Left renal pelvis (tissue), 4 donors: ENCODE results near the gene ULBP1. TPM values are rescaled to one million over a fixed set of nuclear protein-coding genes. Genes with fewer than 3 reads are reported as not detected.
"Not testable (repeated sequence)": the region's sequence is repeated elsewhere in the genome, so short reads cannot be mapped to it uniquely, and the experiment has no call there.

ENCODE experiments used
- DNase-seq, 4 donors: peaks; one replicate each; pipeline ENCODE4 v3.0.0-alpha.2; 2013; ENCODE audit warnings: low read depth in 4 of 4, low spot score in 3 of 4
- polyA plus RNA-seq, 4 donors: library from polyadenylated mRNA; unstranded; fragments of 120-200 nt; gene quantifications; one replicate each; pipeline ENCODE4 v1.2.1, GENCODE V29; 2013; ENCODE audit not compliant: insufficient read length in 4 of 4

Gene ULBP1
- polyA plus RNA-seq, 4 donors: 0.76 to 2.0 (median 1.2) TPM

- DNase-seq: no peak
Observed at GRCh38 chr6:149951096-149951495, 12.6 kb upstream of the ULBP1 start.

GRCh38 chr6:149951626-149952025 lies 12.1 kb upstream of the ULBP1 start:
- no peak for DNase-seq

GRCh38 chr6:149953390-149953789 lies 10.4 kb upstream of the ULBP1 start:
- not testable (repeated sequence) for DNase-seq

GRCh38 chr6:149953934-149954327 lies 9.8 kb upstream of the ULBP1 start:
- DNase-seq: not testable (repeated sequence)

- DNase-seq: not testable (repeated sequence)
Observed at GRCh38 chr6:149954328-149954983, 9.3 kb upstream of the ULBP1 start.

GRCh38 chr6:149954984-149955653 lies 8.6 kb upstream of the ULBP1 start:
- DNase-seq: not testable (repeated sequence)

GRCh38 chr6:149955654-149956317 lies 8.0 kb upstream of the ULBP1 start:
- not testable (repeated sequence) for DNase-seq

- not testable (repeated sequence) for DNase-seq
Observed at GRCh38 chr6:149958124-149958523, 5.6 kb upstream of the ULBP1 start.

- not testable (repeated sequence) for DNase-seq
Observed at GRCh38 chr6:149959806-149960205, 3.9 kb upstream of the ULBP1 start.

GRCh38 chr6:149960488-149960887 lies 3.3 kb upstream of the ULBP1 start:
- no peak for DNase-seq

GRCh38 chr6:149961728-149962425 lies 1.9 kb upstream of the ULBP1 start:
- no peak for DNase-seq

- DNase-seq: no peak
Observed at GRCh38 chr6:149962461-149963211, 1.1 kb upstream of the ULBP1 start.

- no peak for DNase-seq
Observed at GRCh38 chr6:149963212-149963461, 606 bp upstream of the ULBP1 start.

- DNase-seq: no peak
Observed at GRCh38 chr6:149964308-149965193, 808 bp downstream of the ULBP1 start.

GRCh38 chr6:149965194-149966020 lies 1.7 kb downstream of the ULBP1 start:
- no peak for DNase-seq

GRCh38 chr6:149966319-149966718 lies 2.6 kb downstream of the ULBP1 start:
- DNase-seq: not testable (repeated sequence)

GRCh38 chr6:149967591-149967990 lies 3.8 kb downstream of the ULBP1 start:
- DNase-seq: no peak

GRCh38 chr6:149967999-149968398 lies 4.3 kb downstream of the ULBP1 start:
- DNase-seq: not testable (repeated sequence)

GRCh38 chr6:149968909-149969308 lies 5.2 kb downstream of the ULBP1 start:
- DNase-seq: not testable (repeated sequence)
